ENCODE results near the gene PACS2.
A peak's percentile ranks its signal among the peaks of the same experiment; 100 is the strongest.

PACS2 gene

DNA sequence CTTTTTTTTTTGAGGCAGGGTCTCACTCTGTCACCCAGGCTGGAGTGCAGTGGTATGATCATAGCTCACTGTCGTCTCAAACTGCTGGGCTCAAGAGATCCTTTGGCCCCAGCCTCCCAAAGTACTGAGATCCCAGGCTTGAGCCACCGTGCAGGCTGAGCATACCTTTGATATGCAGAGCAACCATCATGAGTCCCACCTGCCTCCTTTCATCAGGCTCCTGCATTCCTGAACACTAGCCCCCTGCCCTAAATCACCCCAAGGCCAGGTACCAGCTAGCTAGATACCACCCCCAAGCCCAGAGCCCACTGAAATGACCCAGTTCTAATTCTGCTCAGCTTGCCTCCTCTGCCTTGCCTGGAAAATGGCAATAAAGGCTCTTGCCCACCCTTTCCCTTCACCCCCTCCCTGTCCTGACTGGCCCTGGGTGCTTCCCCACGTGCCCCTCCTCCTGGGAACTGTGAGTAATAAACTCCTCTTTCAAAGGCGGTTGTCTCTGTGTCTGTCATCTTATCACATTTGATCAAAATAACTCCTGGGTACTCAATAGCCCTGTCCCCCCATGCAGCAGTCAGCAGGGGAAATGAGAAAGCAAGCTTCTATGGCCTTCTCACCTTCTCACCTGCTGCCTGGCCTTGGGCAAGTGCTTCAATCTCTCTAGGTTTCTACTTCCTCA is 7.4 kb upstream of the PACS2 start:
- in situ Hi-C loops (cut with HindIII; ENCODE audit: low pct_ligation_motif_present, low sequenced_read_pairs), result no loop called here
- no peaks in the 10 kb centered on the region for H3K36me3 ChIP-seq (replicated peaks)
- TF ChIP-seq, protein P1, sequence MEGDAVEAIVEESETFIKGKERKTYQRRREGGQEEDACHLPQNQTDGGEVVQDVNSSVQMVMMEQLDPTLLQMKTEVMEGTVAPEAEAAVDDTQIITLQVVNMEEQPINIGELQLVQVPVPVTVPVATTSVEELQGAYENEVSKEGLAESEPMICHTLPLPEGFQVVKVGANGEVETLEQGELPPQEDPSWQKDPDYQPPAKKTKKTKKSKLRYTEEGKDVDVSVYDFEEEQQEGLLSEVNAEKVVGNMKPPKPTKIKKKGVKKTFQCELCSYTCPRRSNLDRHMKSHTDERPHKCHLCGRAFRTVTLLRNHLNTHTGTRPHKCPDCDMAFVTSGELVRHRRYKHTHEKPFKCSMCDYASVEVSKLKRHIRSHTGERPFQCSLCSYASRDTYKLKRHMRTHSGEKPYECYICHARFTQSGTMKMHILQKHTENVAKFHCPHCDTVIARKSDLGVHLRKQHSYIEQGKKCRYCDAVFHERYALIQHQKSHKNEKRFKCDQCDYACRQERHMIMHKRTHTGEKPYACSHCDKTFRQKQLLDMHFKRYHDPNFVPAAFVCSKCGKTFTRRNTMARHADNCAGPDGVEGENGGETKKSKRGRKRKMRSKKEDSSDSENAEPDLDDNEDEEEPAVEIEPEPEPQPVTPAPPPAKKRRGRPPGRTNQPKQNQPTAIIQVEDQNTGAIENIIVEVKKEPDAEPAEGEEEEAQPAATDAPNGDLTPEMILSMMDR (IDR thresholded peaks at IDR 0.05; ENCODE audit: low read depth, low read length, missing control alignments), result no peak
- no peaks in the 10 kb centered on the region for H3K27me3 ChIP-seq (replicated peaks)
- H3K4me3 ChIP-seq (ENCODE audit: low read depth, low read length), result no peak overlapping the region
- no peak for DNase-seq
- H3K27ac ChIP-seq, result no peak overlapping the region

DNA sequence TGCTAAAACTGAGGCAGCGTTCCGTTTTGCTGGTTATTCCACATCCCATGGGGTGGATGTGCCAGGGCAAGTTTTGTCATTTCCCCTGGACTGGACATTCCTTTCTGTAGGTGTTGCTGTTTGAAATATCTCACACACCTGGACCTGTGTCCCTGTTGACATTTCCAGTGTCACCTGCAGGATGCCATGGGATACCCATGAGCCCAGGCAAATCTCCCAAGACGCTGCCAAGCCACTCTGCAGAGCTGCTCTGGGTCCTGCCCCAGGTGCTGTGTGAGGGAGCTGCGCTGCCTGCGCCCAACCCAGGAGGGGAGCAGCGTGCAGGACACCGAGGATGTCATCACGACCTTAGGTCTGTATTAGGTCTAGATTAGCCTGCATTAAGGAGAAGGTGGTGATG is 5.2 kb upstream of the PACS2 start:
- in situ Hi-C loops (cut with HindIII; ENCODE audit: low pct_ligation_motif_present, low sequenced_read_pairs), result no loop called here
- H3K27ac ChIP-seq, result no peak overlapping the region
- no peak for DNase-seq
- no peaks in the 10 kb centered on the region for H3K27me3 ChIP-seq (replicated peaks)
- TF ChIP-seq, protein P1 (IDR thresholded peaks at IDR 0.05; ENCODE audit: low read depth, low read length, missing control alignments), result no peak
- H3K36me3 ChIP-seq (replicated peaks), result no peaks in the 10 kb centered on the region
- H3K4me3 ChIP-seq (ENCODE audit: low read depth, low read length), result no peak overlapping the region

DNA sequence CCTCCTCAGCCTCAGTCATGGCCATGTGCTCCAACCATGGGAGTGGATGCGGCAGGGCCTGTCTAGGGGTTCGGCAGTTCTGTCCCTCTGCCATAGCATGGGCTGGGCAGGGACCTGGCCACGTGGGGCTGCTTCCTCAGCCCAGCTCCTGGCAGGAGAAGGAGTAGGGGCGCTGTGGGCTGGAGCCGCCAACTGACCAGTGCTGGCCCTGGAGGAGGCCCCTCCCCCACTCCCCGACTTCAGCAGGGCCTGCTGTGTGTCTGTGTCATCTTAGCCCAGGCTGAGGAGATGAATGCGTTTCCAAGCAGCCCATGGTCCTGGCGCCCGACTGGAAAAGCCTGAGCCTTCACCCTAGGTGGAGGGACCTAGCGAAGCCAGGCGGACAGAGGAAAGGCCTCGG is 2.7 kb upstream of the PACS2 start:
- no peaks in the 10 kb centered on the region for H3K27me3 ChIP-seq (replicated peaks)
- DNase-seq, result no peak
- TF ChIP-seq, protein P1 (IDR thresholded peaks at IDR 0.05; ENCODE audit: low read depth, low read length, missing control alignments), result no peak
- no peak overlapping the region for H3K4me3 ChIP-seq (ENCODE audit: low read depth, low read length)
- H3K27ac ChIP-seq, result no peak overlapping the region
- in situ Hi-C loops (cut with HindIII; ENCODE audit: low pct_ligation_motif_present, low sequenced_read_pairs), result no loop called here
- no peaks in the 10 kb centered on the region for H3K36me3 ChIP-seq (replicated peaks)

DNA sequence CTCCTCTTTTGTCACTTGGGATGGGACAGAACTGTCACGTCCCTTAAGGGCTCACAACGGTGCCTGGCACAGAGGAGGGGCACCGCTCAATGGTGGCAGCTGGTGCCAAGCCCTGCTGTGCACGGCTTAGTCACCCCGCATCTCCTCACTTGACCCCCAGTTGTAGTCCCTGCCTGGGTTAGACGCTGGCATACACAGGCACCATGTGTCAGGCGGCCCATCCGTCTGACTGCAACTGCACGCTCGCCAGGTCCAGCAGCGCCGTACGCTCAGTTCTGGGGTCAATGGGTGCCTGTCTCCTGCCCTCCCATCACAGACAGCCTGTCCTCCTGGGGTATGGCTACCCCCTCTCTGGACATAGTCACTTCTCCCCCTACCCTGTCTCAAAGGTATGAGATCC is 1.6 kb upstream of the PACS2 start:
- no peak overlapping the region for H3K4me3 ChIP-seq (ENCODE audit: low read depth, low read length)
- TF ChIP-seq, protein P1 (IDR thresholded peaks at IDR 0.05; ENCODE audit: low read depth, low read length, missing control alignments), result no peak
- in situ Hi-C loops (cut with HindIII; ENCODE audit: low pct_ligation_motif_present, low sequenced_read_pairs), result no loop called here

DNA sequence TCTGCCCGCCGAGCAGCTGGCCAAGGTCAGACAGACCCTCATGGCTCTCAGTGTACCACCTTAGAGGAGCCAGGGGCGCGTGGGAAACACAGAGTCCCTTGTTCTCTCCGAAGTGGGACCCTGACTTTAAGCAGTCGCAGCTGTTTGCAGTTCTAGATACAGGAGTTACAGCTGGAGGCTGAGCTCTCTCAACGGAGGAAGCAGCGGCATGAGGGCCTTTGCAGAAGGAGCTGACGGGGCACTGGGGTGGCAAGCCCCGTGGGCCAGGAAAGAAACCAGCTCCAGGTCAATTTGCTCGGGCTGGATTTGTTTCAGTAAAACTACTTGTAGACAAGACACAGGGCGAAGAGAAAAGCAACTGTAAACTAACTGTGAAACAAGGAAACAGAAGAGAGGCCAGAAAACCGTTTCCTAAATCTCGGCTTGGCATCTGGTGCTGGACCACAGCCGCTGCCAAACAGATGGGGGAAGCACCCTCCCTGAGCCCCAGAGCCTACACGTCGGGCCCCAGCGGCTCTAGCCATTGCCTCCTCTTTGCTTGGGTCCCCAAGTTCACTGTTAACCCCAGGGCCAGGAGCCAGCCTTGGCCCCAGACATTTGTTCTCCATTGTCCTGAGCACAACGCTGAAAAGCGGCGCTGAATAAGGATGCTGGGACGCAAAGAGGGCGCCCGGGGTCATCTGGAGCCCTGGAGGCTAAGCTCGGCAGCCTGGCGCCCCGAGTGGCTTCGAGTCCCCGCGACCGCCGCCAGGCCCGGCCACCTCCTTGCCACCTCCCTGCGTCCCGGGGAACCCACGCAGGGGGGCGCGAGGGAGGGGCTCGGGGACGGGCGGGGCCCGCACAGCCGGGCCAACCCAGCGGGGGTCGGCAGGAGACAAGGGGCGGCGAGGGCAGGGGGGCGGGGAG is 914 bp upstream of the PACS2 start:
- in situ Hi-C loops (cut with HindIII; ENCODE audit: low pct_ligation_motif_present, low sequenced_read_pairs), result no loop called here
- Histone ChIP-seq H3K27ac (no peak overlapping the region), H3K4me3 (ENCODE audit: low read depth, low read length) (peak overlapping the region; percentile 60), H3K27me3 (replicated peaks) (no peaks in the 10 kb centered on the region), H3K36me3 (replicated peaks) (no peaks in the 10 kb centered on the region)
- TF ChIP-seq, protein P1 (IDR thresholded peaks at IDR 0.05; ENCODE audit: low read depth, low read length, missing control alignments), result no peak
- no peak for DNase-seq

More for the DNA sequence above, 1.6 kb upstream of the PACS2 start:
- DNase-seq, result no peak
- no peaks in the 10 kb centered on the region for H3K27me3 ChIP-seq (replicated peaks)
- H3K36me3 ChIP-seq (replicated peaks), result no peaks in the 10 kb centered on the region
- no peak overlapping the region for H3K27ac ChIP-seq

All from brain microvascular endothelial cell (primary cell).